Measurements from ENCODE around the gene RAX2. TPM values are rescaled to one million over a fixed set of nuclear protein-coding genes. Genes with fewer than 3 reads are reported as not detected.
"Not testable (repeated sequence)": the region's sequence is repeated elsewhere in the genome, so short reads cannot be mapped to it uniquely, and the experiment has no call there.

The RAX2 gene
- total and polyA plus RNA-seq, 7 experiments from 2014 or later = not detected

- H3K4me1 Mint-ChIP-seq = peaks cover 28 to 67% (median 45%) of the 10 kb centered on the region in 7 donors
- peaks cover 0 to 2% (median 0%) of the 10 kb centered on the region in 11 donors for H3K9me3 Mint-ChIP-seq
- intact Hi-C loops (cut with micrococcal nuclease) = no loop called here
- H3K27me3 ChIP-seq (ENCODE audit: control insufficient read depth in 2 of 2, insufficient read depth in 2 of 2, low read length in 2 of 2) = no peaks in the 10 kb centered on the region
- no peak overlapping the region for H3K4me3 Mint-ChIP-seq
- DNase-seq (no peak), ATAC-seq (no peak)
- H3K9me3 ChIP-seq (ENCODE audit: control insufficient read depth in 2 of 3, low read length in 3 of 3) = no peaks in the 10 kb centered on the region
- H3K27ac ChIP-seq (ENCODE audit: low read depth, low read length) = no peak overlapping the region
- ChIA-PET POLR2A (interaction anchor here (2.2 kb wide), 1 partner anchor 54 kb away, joined by 17 read pairs; the partner anchor contains the start of genes APBA3 and MRPL54), CTCF (no interaction called here)
- H3K27me3 Mint-ChIP-seq = no peaks in the 10 kb centered on the region
- H3K4me3 ChIP-seq (ENCODE audit: low read length) = no peak overlapping the region
- peaks cover 32 to 44% of the 10 kb centered on the region in 2 donors for H3K4me1 ChIP-seq (ENCODE audit: control insufficient read depth in 2 of 2, insufficient read depth in 2 of 2, low read length in 2 of 2)
- peaks cover 0 to 2% (median 0%) of the 10 kb centered on the region in 5 donors for H3K36me3 Mint-ChIP-seq
- H3K27ac Mint-ChIP-seq = no peak overlapping the region
- no peaks in the 10 kb centered on the region for H3K36me3 ChIP-seq (ENCODE audit: control insufficient read depth in 2 of 3, insufficient read depth in 3 of 3, low read length in 3 of 3)
These were observed 44.7 kb upstream of the RAX2 start for GRCh38 chr19:3816566-3817218.

DNA sequence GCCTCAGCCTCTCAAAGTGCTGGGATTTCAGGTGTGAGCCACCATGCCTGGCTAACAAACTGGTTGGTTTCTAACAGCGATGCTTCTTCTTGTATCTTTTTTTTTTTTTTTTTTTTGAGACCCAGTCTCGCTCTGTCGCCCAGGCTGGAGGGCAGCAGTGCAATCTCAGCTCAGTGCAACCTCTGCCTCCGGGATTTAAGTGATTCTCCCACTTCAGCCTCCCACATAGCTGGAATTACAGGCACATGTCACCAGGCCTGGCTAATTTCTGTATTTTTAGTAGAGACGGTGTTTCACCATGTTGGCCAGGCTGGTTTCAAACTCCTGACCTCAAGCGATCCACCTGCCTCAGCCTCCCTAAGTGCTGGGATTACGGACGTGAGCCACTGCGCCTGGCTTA is 44.1 kb upstream of the RAX2 start:
- H3K36me3 Mint-ChIP-seq; H3K9me3 ChIP-seq (ENCODE audit: control insufficient read depth in 2 of 3, low read length in 3 of 3); H3K9me3 Mint-ChIP-seq; ATAC-seq; H3K36me3 ChIP-seq (ENCODE audit: control insufficient read depth in 2 of 3, insufficient read depth in 3 of 3, low read length in 3 of 3); H3K27ac ChIP-seq (ENCODE audit: low read depth, low read length); intact Hi-C loops (cut with micrococcal nuclease); H3K27me3 Mint-ChIP-seq; H3K27me3 ChIP-seq (ENCODE audit: control insufficient read depth in 2 of 2, insufficient read depth in 2 of 2, low read length in 2 of 2); DNase-seq; H3K4me3 ChIP-seq (ENCODE audit: low read length): not testable (repeated sequence)
- POLR2A ChIA-PET = interaction anchor here (2.2 kb wide), 1 partner anchor 54 kb away, joined by 17 read pairs; the partner anchor contains the start of genes APBA3 and MRPL54
- H3K4me1 ChIP-seq (ENCODE audit: control insufficient read depth in 2 of 2, insufficient read depth in 2 of 2, low read length in 2 of 2) = peaks cover 34 to 44% of the 10 kb centered on the region in 2 donors
- CTCF ChIA-PET = interaction anchor here (0.6 to 0.7 kb wide), 2 partner anchors 29 to 196 kb away, joined by 6 read pairs; no protein-coding TSS in a partner anchor
- peak overlapping the region in 1 of 9 donors; percentile 13 for H3K27ac Mint-ChIP-seq
- H3K4me3 Mint-ChIP-seq = peak overlapping the region in 2 of 10 donors; percentile 16 to 28
- peaks cover 23 to 61% (median 45%) of the 10 kb centered on the region in 7 donors for H3K4me1 Mint-ChIP-seq

DNA sequence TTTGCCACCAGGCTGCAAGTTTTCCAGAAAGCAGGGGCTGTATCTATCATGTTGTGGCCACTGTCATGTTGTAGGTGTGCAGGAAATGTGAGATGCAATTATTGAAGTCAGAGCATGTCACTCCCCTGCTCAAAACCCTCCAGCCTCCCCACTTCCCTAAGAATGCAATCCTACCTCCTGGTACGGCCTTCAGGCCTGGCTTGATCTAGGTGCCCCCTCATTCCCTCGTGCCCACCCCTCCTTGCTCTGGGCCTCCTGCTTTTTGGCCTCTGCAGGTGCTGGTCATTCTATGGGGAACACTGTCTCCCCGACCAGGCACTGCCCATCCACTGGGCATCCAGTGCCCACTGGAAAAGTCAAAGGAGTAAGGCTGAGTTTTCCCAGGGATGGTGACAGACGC is 42.6 kb upstream of the RAX2 start:
- H3K4me3 ChIP-seq (ENCODE audit: low read length) = peak overlapping the region; percentile 13
- H3K4me1 Mint-ChIP-seq = peaks cover 20 to 55% (median 45%) of the 10 kb centered on the region in 7 donors
- intact Hi-C loops (cut with micrococcal nuclease) = no loop called here
- peaks cover 34 to 44% of the 10 kb centered on the region in 2 donors for H3K4me1 ChIP-seq (ENCODE audit: control insufficient read depth in 2 of 2, insufficient read depth in 2 of 2, low read length in 2 of 2)
- H3K27ac ChIP-seq (ENCODE audit: low read depth, low read length) = no peak overlapping the region
- H3K27me3 Mint-ChIP-seq = no peaks in the 10 kb centered on the region
- no peaks in the 10 kb centered on the region for H3K27me3 ChIP-seq (ENCODE audit: control insufficient read depth in 2 of 2, insufficient read depth in 2 of 2, low read length in 2 of 2)
- peak overlapping the region in 8 of 10 donors; percentile 29 to 83 (median 62) for H3K4me3 Mint-ChIP-seq
- H3K36me3 ChIP-seq (ENCODE audit: control insufficient read depth in 2 of 3, insufficient read depth in 3 of 3, low read length in 3 of 3) = no peaks in the 10 kb centered on the region
- POLR2A ChIA-PET = interaction anchor here (0.6 to 2.2 kb wide), 2 partner anchors 17 to 52 kb away, joined by 3 to 17 read pairs; partner anchors contain the start of genes APBA3 and MRPL54
- ATAC-seq (no peak), DNase-seq (no peak)
- peaks cover 0 to 2% (median 0%) of the 10 kb centered on the region in 5 donors for H3K36me3 Mint-ChIP-seq
- peak overlapping the region in 8 of 9 donors; percentile 77 to 93 (median 85) for H3K27ac Mint-ChIP-seq
- CTCF ChIA-PET = no interaction called here
- H3K9me3 ChIP-seq (ENCODE audit: control insufficient read depth in 2 of 3, low read length in 3 of 3) = no peaks in the 10 kb centered on the region
- peaks cover 0 to 2% (median 0%) of the 10 kb centered on the region in 11 donors for H3K9me3 Mint-ChIP-seq

DNA sequence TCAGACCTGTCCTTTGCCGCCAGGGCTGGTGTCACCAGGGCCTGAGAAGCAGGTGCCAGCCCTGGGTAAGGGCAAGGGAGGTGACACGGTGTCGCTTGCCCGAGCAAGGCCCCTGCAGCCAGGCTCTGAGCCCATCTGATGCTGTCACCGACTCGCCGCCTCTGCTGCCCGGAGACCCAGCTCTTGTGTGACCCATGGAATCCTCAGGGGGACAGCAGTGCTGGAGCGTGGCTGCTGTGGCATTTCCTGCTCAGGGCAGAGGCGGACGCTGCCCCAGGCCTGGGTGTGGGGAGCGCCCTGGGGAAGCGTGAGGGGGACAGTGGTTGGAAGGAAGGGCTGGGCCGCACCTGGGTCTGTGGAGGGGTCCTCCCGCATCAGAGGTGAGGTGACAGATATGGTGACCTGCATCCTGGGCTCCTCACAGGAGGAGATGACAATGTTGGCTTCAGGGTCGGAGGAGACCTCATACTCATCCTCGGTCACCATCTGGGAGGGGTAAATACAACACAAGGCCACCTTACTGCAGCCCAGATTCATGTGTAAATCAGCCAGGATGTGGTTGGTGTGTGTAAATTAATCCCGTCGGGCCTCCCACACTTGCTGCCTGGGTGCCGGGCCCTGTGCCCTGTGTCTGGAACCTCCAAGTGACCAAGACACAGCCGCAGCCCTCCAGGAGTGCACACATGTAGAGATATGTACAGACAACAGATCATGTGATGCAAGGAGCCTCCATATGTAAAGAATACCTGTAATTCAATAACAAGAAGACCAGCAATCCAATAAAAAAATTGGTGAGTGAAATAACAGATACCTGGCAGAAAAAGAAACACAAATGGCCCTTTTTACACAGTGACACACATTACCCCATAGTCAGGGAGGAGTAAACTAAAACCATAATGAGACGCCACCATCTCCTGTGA is 41.7 kb upstream of the RAX2 start:
- Mint-ChIP-seq H3K9me3 (peaks cover 0 to 4% (median 0%) of the 10 kb centered on the region in 11 donors), H3K4me1 (peaks cover 20 to 52% (median 45%) of the 10 kb centered on the region in 7 donors), H3K36me3 (peaks cover 0 to 2% (median 0%) of the 10 kb centered on the region in 5 donors), H3K27me3 (no peaks in the 10 kb centered on the region), H3K4me3 (peak overlapping the region; percentile 10 to 86 (median 62)), H3K27ac (peak overlapping the region; percentile 77 to 93 (median 85))
- ATAC-seq (no peak), DNase-seq (no peak)
- Histone ChIP-seq H3K27me3 (ENCODE audit: control insufficient read depth in 2 of 2, insufficient read depth in 2 of 2, low read length in 2 of 2) (no peaks in the 10 kb centered on the region), H3K9me3 (ENCODE audit: control insufficient read depth in 2 of 3, low read length in 3 of 3) (no peaks in the 10 kb centered on the region), H3K36me3 (ENCODE audit: control insufficient read depth in 2 of 3, insufficient read depth in 3 of 3, low read length in 3 of 3) (no peaks in the 10 kb centered on the region), H3K4me1 (ENCODE audit: control insufficient read depth in 2 of 2, insufficient read depth in 2 of 2, low read length in 2 of 2) (peaks cover 34 to 39% of the 10 kb centered on the region in 2 donors), H3K27ac (ENCODE audit: low read depth, low read length) (peak overlapping the region; percentile 58), H3K4me3 (ENCODE audit: low read length) (peak overlapping the region; percentile 23)
- intact Hi-C loops (cut with micrococcal nuclease) = loop anchor here (2.0 kb wide), 2 partner anchors 15 to 53 kb away; partner anchors contain the start of gene APBA3 (in 1 of the 2)
- POLR2A ChIA-PET = interaction anchor here (0.6 to 2.4 kb wide), 4 partner anchors 8 to 127 kb away, joined by 3 to 35 read pairs (median 9); partner anchors contain the start of genes APBA3 and MRPL54
- CTCF ChIA-PET = interaction anchor here (0.8 to 2.4 kb wide), 3 partner anchors 8 to 51 kb away, joined by 3 to 11 read pairs (median 6); partner anchors contain the start of gene MRPL54

DNA sequence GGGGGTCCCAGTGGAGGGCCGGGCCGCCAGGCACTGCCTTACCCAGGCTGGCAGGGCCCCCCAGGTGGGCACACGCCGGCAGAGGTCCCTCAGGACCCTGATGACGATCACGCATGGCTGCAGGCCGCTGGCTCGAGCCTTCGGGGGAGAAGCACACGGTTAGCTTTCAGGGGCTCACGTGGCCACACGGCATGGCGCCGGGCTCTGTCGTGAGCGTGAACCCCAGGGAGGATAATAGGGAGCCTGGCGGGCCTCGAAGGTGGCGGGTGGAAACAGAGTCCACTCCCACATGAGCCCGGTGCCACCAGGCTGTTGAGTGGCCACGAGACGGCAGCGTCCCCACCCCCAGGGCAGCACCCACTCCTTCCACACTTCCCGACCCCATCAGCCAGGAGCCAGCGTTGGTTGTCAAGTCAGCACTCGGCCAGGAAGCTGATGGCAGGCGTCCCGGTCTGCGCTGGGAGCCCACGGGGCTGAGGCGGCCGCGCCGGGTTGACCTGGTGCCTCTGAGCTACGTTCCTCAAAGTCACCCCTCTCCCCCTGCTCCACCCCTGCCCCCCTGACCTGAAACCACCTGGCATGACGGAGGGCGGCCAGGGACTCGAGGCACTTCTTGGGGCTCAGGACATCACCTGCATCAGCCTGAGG is 38.8 kb upstream of the RAX2 start:
- Mint-ChIP-seq H3K4me3 (no peak overlapping the region), H3K9me3 (peaks cover 0 to 6% (median 0%) of the 10 kb centered on the region in 11 donors), H3K27ac (peak overlapping the region in 3 of 9 donors; percentile 43 to 69 (median 60)), H3K4me1 (peaks cover 24 to 43% (median 37%) of the 10 kb centered on the region in 7 donors), H3K36me3 (peaks cover 0 to 2% (median 0%) of the 10 kb centered on the region in 5 donors), H3K27me3 (no peaks in the 10 kb centered on the region)
- H3K4me1 ChIP-seq (ENCODE audit: control insufficient read depth in 2 of 2, insufficient read depth in 2 of 2, low read length in 2 of 2) = peaks cover 31 to 34% of the 10 kb centered on the region in 2 donors
- ChIA-PET POLR2A (interaction anchor here (1.5 to 2.4 kb wide), 2 partner anchors 48 to 123 kb away, joined by 6 to 35 read pairs; partner anchors contain the start of genes APBA3 and MRPL54), CTCF (interaction anchor here (1.9 kb wide), 1 partner anchor 11 kb away, joined by 9 read pairs; no protein-coding TSS in a partner anchor)
- no peak overlapping the region for H3K27ac ChIP-seq (ENCODE audit: low read depth, low read length)
- intact Hi-C loops (cut with micrococcal nuclease) = no loop called here
- H3K9me3 ChIP-seq (ENCODE audit: control insufficient read depth in 2 of 3, low read length in 3 of 3) = no peaks in the 10 kb centered on the region
- no peak overlapping the region for H3K4me3 ChIP-seq (ENCODE audit: low read length)
- no peaks in the 10 kb centered on the region for H3K27me3 ChIP-seq (ENCODE audit: control insufficient read depth in 2 of 2, insufficient read depth in 2 of 2, low read length in 2 of 2)
- DNase-seq (no peak), ATAC-seq (no peak)
- no peaks in the 10 kb centered on the region for H3K36me3 ChIP-seq (ENCODE audit: control insufficient read depth in 2 of 3, insufficient read depth in 3 of 3, low read length in 3 of 3)

Measured in naive thymus-derived CD4-positive, alpha-beta T cell (primary cell).